OCI-M2 (cell line): Measurements from ENCODE around the gene SLC22A31.
"Not testable (repeated sequence)": the region's sequence is repeated elsewhere in the genome, so short reads cannot be mapped to it uniquely, and the experiment has no call there.

Source experiments
- DNase-seq: peaks from one replicate; lab custom pipeline; 2025; ENCODE audit not compliant: unreplicated experiment; lab: John Stamatoyannopoulos, UW

The SLC22A31 gene

DNA sequence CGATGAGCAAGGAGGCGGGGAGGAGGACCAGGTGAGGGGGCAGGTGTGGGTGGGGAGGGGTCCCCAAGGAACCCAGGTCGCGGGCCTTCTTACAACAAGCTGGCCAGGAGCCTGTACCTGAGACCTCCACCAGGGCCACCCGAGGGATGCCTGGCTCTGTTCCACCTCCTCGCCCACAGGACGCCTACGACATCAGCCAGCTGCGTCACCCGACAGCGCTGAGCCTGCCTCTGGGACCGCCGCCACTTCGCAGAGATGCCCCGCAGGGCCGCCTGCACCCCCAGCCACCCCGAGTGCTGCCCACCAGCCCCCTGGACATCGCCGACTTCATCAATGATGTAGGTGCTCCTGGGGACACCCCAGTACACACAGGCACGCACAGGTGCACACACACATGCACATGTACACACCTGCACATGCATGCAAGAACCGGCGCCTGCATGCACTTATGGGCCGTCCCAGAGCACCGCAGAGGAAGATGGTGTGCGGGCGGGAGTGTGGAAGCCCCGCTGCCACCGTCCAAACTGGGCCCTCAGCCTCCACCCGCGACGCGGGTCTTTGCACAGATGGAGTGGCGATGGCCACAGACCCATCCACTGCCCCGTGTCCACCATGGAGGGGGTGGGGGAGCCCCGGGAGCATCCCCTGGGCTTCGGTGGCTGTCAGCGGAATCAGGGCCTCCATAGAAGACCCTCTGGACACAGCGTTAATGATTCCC is 6.6 kb downstream of the SLC22A31 start:
- DNase-seq, result no peak

DNA sequence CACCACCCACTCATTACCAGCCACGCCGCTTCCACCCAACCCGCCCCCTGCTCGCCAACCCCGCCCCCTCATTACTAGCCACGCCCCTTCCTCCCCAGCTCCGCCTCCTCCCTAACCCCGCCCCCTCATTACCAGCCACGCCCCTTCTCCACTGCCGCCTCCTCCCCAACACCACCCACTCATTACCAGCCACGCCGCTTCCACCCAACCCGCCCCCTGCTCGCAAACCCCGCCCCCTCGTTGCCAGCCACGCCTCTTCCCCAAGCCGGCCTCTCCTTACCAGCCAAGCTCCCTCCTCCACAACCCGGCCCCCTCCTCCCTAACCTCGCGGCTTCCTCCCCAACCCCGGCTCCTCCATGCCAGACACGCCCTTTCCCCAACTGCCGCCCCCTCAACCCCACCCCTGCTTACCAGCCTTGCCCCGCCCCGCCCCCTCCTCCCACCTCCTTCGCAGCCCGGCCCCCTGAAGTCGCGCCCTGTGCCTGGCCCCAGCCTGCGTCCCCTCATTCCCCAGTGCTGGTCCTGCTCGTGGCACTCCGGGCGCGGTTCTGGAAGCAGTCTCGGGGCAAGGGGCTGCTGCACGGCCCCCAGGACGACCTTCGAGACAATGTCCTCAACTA is 7.3 kb downstream of the SLC22A31 start:
- no peak for DNase-seq

DNA sequence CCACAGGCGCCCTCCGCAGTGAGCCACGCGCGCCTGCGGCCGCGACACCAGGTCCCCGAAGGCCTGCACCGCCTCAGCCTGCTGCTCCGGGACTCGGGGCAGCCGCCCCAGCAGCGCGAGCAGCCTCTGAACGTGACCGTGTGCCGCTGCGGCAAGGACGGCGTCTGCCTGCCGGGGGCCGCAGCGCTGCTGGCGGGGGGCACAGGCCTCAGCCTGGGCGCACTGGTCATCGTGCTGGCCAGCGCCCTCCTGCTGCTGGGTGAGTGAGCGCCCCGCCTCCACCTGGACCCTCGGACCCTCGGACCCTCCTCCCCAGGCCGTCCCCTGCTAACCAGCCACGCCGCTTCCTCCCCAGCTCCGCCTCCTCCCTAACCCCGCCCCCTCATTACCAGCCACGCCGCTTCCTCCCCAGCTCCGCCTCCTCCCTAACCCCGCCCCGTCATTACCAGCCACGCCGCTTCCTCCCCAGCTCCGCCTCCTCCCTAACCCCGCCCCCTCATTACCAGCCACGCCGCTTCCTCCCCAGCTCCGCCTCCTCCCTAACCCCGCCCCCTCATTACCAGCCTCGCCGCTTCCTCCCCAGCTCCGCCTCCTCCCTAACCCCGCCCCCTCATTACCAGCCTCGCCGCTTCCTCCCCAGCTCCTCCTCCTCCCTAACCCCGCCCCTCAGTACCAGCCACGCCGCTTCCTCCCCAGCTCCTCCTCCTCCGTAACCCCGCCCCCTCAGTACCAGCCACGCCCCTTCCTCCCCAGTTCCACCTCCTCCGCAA is 8.0 kb downstream of the SLC22A31 start:
- DNase-seq, result not testable (repeated sequence)

DNA sequence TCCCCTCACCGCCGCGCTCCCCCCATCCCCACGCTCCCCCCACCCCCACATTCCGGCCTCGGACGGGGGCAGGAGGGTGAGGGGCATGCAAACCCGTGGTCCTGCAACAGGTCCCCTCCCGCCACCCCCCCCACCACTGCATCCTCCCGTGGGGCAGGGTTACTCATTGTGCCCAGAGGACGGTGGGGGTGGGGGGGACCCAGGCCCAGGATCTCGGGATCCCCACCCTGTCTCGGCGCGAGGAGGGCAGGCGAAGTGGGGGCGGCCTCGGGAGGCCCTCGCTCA is 8.5 kb downstream of the SLC22A31 start:
- no peak for DNase-seq

DNA sequence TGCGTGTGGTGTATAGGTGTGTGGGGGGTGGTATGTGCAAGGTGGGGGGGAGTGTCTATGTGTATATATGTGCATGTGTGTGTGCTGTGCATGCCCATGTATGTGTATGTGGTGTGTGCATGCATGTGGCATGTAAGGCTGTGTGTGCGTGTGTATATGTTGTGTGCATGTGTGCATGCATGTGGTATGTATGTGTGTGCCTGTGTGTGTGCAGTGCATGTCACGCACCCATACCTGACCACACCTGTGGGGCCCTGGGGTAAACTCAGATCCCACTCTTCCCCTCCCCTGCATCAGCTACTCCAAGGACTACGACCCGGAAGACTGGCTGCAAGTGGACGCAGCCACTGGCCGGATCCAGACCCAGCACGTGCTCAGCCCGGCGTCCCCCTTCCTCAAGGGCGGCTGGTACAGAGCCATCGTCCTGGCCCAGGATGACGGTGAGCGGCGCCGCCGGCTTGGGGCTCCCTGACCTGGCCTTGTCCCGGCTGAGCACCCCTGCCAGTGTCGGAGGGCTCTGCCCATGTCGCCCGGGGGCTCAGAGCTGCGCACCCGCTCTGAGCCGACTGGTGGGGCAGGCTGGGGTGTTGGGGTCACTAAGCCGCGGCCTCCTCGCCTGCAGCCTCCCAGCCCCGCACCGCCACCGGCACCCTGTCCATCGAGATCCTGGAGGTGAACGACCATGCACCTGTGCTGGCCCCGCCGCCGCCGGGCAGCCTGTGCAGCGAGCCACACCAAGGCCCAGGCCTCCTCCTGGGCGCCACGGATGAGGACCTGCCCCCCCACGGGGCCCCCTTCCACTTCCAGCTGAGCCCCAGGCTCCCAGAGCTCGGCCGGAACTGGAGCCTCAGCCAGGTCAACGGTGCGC is 9.1 kb downstream of the SLC22A31 start:
- no peak for DNase-seq

DNA sequence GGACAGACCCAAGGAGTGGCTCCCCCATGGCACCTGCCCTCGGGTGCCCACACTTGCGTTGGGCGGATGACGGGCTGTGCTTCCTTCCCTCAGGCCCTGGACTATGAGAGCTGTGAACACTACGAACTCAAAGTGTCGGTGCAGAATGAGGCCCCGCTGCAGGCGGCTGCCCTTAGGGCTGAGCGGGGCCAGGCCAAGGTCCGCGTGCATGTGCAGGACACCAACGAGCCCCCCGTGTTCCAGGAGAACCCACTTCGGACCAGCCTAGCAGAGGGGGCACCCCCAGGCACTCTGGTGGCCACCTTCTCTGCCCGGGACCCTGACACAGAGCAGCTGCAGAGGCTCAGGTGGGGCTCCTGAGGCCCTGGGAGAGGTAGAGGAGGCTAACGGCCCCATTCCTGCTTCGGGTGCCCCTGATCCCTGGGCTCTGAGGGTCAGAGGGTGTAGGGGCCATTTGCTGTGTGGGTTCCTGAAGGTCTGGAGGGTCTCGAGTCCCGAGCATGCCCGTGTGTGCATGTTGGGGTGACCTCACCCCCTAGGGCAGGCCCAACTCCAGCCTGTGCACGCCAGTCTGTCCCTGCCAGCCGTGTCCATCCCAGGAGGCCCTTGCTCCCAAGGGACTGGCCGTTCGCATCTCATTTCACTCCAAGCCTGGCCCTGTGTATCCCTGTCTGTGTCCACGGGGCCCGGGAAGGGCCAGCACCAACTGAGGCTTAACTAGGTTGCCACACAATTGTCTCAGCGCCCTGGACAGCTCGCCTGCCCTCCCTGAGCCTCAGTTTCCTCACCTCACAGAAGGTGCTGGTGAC is 10.0 kb downstream of the SLC22A31 start:
- no peak for DNase-seq

DNA sequence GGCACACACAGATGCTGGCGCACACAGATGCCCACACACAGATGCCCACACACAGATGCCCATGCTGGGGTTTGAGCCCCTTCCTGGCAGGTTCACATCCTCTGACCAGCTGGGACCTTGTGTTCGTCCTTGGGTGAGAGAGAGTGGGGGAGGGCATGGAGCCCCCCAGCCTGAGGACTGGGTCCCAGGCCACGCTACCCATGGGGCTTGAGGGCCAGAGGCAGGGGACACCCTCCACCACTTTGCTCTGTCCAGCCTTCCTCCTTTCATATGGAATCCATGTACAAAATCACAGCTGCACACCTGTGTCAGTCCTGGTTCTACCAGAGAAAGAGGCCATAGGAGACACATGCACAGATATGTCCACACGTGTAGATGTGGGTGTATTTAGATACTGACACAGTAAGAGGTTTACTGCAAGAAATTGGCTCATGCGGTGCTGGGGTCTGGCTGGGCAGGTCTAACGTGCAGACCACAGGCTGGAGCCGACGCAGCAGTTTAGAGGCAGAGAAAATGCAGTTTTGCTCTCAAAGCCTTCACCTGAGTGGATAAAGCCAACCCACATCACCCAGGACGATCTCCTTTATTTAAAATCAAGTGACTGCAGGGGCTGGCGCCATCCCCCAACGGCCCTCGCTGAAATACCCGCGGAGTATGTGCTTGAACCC is 10.8 kb downstream of the SLC22A31 start:
- no peak for DNase-seq

DNA sequence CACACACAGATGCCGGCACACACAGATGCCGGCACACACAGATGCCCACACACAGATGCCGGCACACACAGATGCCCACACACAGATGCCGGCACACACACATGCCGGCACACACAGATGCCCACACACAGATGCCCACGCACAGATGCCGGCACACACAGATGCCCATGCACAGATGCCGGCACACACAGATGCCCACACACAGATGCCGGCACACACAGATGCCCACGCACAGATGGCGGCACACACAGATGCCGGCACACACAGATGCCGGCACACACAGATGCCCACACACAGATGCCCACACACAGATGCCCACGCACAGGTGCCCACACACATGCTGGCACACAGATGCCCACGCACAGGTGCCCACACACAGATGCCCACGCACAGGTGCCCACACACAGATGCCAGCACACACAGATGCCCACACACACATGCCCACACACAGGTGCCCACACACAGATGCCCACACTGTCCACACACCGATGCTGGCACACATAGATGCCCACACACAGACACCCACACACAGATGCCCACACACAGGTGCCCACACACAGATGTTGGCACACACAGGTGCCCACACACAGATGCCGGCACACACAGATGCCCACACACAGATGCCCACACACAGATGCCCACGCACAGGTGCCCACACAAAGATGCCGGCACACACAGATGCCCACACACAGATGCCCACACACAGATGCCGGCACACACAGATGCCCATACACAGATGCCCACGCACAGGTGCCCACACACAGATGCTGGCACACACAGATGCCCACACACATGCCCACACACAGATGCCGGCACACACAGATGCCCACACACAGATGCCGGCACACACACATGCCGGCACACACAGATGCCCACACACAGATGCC is 11.6 kb downstream of the SLC22A31 start:
- DNase-seq, result not testable (repeated sequence)

DNA sequence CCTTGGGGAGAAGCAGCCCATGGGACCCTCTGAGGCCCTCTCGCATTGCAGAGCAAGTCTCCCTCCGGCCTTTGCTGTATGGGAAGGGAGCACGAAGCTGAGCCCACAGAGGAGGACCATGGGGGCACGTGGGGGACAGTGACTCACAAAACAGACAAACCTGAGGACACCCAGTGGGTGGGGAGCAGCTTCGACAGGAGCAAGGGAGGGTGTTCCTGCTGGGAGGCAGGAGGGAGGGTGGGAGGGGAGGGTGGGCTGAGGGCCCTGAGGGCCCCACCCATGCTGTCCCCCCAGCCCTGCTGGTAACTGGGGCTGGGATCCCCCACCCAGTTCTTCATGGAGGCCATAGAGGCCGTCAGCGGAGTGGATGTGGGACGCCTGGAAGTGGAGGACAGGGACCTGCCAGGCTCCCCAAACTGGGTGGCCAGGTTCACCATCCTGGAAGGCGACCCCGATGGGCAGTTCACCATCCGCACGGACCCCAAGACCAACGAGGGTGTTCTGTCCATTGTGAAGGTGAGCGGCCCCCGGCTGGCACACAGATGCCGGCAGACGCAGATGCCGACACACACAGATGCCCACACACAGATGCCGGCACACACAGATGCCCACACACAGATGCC is 12.5 kb downstream of the SLC22A31 start:
- DNase-seq, result no peak

DNA sequence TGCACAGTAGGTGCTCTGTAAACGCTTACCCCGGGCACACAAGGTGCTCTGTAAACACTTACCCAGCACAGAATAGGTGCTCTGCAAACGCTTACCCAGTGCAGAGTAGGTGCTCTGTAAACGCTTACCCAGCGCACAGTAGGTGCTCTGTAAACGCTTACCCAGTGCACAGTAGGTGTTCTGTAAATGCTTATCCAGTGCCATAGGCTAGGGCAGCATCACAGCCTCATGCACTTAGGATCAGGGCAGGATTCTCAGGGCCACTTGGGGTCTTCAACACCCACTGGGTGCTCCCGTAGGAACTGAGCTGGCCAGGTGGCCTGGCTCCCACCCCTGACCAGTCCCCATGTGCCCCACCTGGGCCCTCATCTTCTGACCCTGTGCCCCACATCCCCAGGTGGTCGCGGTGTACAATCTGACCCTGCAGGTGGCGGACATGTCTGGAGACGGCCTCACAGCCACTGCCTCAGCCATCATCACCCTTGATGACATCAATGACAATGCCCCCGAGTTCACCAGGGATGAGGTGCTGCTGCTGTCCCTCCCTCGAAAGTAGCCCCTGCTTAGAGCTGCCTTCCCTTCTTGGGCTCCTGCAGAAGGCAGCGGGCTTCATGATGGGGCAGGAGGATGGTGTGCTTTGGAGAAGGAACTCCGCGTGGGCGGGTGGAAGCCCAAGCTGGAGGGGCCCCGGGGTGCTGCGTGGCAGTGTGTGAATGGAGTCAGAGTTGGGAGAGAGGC is 13.1 kb downstream of the SLC22A31 start:
- no peak for DNase-seq

DNA sequence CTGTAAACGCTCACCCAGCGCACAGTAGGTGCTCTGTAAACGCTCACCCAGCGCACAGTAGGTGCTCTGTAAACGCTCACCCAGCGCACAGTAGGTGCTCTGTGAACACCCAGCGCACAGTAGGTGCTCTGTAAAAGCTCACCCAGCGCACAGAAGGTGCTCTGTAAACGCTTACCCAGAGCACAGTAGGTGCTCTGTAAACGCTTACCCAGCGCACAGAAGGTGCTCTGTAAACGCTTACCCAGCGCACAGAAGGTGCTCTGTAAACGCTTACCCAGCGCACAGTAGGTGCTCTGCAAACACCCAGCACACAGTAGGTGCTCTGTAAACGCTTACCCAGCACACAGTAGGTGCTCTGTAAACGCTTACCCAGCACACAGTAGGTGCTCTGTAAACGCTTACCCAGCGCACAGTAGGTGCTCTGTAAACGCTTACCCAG is 13.7 kb downstream of the SLC22A31 start:
- DNase-seq, result not testable (repeated sequence)

DNA sequence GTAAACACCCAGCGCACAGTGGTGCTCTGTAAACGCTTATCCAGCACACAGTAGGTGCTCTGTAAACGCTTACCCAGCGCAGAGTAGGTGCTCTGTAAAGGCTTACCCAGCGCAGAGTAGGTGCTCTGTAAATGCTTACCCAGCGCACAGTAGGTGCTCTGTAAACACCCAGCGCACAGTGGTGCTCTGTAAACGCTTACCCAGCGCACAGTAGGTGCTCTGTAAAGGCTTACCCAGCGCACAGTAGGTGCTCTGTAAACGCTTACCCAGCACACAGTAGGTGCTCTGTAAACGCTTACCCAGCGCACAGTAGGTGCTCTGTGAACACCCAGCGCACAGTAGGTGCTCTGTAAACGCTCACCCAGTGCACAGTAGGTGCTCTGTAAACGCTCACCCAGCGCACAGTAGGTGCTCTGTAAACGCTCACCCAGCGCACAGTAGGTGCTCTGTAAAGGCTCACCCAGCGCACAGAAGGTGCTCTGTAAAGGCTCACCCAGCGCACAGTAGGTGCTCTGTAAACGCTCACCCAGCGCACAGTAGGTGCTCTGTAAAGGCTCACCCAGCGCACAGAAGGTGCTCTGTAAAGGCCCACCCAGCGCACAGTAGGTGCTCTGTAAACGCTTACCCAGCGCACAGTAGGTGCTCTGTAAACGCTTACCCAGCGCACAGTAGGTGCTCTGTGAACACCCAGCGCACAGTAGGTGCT is 14.3 kb downstream of the SLC22A31 start:
- not testable (repeated sequence) for DNase-seq

DNA sequence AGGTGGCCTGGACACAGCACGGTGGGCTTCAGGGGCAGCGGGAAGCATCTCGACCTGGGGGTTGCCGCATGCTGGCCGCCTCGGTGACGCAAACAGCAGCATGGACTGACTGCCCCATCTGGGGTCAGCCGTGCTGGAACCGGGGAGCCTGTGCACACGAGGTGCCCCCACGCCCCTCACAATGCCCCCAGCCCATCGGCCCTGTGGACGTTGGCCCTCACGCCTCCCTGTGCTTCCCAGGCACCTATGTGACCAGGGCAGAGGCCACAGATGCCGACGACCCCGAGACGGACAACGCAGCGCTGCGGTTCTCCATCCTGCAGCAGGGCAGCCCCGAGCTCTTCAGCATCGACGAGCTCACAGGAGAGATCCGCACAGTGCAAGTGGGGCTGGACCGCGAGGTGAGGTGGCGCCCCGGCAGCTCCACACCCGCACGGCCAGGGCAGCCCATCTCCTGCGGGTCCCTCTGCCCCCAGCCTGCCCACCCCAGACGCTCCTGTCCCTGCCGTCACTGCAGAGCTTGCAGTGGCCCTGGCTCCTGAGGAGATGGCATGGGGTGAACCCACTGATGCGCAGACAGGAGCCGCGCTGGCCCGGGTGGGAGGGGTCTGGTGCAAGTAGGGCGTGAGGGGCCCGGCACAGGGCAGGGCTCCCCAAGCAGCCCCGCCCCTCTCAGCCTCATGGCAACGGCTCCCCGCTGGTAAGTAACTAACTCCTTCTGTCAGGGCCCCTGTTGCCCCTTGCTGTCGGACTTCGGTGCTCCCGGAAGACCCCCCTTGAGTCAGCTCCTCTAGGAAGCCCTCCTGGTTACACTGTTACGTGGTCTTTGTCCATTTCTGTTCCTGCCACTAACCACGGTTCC is 15.2 kb downstream of the SLC22A31 start:
- no peak for DNase-seq

DNA sequence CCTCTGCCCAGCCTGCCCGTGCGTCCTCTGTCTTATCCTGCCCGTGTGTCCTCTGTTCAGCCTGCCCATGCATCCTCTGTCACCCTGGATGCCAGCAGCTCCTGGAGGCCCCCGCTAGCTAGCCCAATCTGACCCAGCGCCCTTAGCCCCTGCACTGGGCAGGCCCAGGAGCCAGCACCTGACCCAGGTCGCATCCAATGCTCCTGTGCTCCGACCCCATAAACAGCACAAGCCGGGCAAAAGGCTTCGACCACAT is 15.7 kb downstream of the SLC22A31 start:
- DNase-seq, result no peak

DNA sequence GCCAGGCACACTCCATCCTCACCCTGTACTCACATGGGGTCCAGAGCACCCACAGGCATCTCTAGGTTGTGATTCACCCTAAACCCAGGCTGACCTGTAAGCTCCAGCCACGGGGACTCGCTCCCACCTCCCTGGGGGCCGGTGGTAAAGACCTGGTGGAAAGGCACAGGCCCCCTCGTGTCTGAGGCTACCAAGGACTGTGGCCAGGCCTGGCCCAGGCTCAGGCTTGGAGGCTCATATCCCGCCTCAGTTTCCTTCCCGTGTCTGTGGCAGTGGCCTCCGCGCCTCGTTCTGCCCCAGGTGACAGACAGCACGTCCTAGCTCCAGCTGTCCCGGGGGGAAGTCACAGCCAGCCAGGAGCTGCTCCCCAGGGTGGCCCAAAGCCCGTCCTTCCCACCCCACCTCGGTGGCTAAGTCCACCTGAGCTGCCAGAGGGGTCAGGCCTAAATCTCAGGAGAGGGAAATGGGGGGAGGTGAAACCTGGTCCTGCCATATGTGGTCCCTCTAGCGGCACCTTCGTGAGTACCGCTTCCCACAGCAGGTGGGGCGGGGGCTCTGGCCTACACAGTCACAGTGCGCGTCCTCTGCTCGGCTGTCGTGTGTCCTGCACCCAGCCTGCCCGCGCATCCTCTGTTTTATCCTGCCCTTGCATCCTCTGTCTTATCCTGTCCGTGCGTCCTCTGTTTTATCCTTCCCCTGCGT is 16.2 kb downstream of the SLC22A31 start:
- no peak for DNase-seq

DNA sequence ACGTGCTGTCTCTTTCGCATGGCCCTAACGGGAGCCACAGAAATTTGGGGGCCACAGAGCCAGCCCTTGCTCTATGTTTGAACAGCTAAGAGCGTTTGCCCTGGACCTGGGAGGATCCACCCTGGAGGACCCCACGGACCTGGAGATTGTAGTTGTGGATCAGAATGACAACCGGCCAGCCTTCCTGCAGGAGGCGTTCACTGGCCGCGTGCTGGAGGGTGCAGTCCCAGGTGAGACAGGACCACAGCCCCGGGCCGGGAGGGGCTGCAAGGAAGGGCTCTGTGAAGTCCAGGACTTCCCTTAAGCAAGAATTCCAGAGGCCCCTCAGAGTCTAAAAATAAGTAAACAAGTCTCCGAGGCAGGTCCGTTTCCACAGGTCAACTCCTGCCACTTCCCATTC is 16.9 kb downstream of the SLC22A31 start:
- DNase-seq, result no peak
